Tibial nerve (tissue), 4 donors: ENCODE results near the gene NKD2.

Experiments
- CTCF ChIP-seq, 5 experiments: fragments of 200-600 bp in 3 of 5; fragments of 450-650 bp in 2 of 5; sonication (generic) in 3 of 5; IDR thresholded peaks; one replicate each; pipeline ENCODE4 v1.5.1; 2016 to 2019; ENCODE audit warnings: antibody characterized with exemption in 5 of 5, mild to moderate bottlenecking in 3 of 5, moderate library complexity in 2 of 5
- EP300 ChIP-seq, 2 donors: sonication (generic); formaldehyde crosslinking; IDR thresholded peaks; one replicate each; pipeline ENCODE4 v1.6.1; 2017; ENCODE audit warnings: antibody characterized with exemption in 2 of 2, mild to moderate bottlenecking in 1 of 2
- POLR2A ChIP-seq, 2 donors: fragments of 450-650 bp; IDR thresholded peaks; one replicate each; pipeline ENCODE4 v1.6.1; 2017; ENCODE audit warnings: antibody characterized with exemption in 2 of 2, mild to moderate bottlenecking in 2 of 2, moderate library complexity in 2 of 2

- TF ChIP-seq POLR2A (IDR thresholded peaks at IDR 0.05) = no peak
- no peak for TF ChIP-seq EP300 (IDR thresholded peaks at IDR 0.05)
- TF ChIP-seq CTCF (IDR thresholded peaks at IDR 0.05) = no peak
Measured at GRCh38 chr5:1048162-1048721, 39.6 kb downstream of the NKD2 start.
